Panc1 (cell line): Measurements from ENCODE around the gene FBXO31. TPM values are rescaled to one million over a fixed set of nuclear protein-coding genes. Genes with fewer than 3 reads are reported as not detected.

ENCODE experiments used
- ATAC-seq: fragments of 200-7000 bp; cut with Tn5 transposase; 2 replicates; pipeline ENCODE4 v1.9.1; 2020; ENCODE audit warnings: mild to moderate bottlenecking, moderate library complexity
- BruUV-seq: library from RNA; stranded (reverse); fragments of 400-500 nt; replicated peaks from 2 replicates; lab custom pipeline; 2021; lab: Mats Ljungman, UMichigan
- CTCF ChIA-PET: fragments of 300-600 bp; sonication (Branson Sonifier 250); formaldehyde crosslinking; loops from one replicate; lab custom pipeline; 2022; ENCODE audit warnings: antibody characterized with exemption; lab: Charles Lee
- POLR2A ChIA-PET: fragments of 300-600 bp; sonication (Branson Sonifier 250); formaldehyde crosslinking; loops from one replicate; lab custom pipeline; 2022; ENCODE audit warnings: antibody characterized with exemption; lab: Charles Lee
- DNase-seq: peaks from one replicate; pipeline ENCODE4 v3.0.0-alpha.2; 2010; ENCODE audit warnings: low read depth, low spot score
- H3K27ac ChIP-seq: 2 replicates; pipeline ENCODE4 v1.5.1; 2011; ENCODE audit warnings: mild to moderate bottlenecking, low read length, inconsistent platforms
- H3K27me3 ChIP-seq: fragments of 200-500 bp; sonication (Bioruptor generic); 2 replicates; pipeline ENCODE4 v1.6.0; 2014; ENCODE audit warnings: low read length, inconsistent platforms; ENCODE audit not compliant: control insufficient read depth, insufficient read depth
- H3K36me3 ChIP-seq: fragments of 200-500 bp; sonication (Bioruptor generic); 2 replicates; pipeline ENCODE4 v1.5.1; 2014; ENCODE audit warnings: inconsistent platforms, mild to moderate bottlenecking, low read length, moderate library complexity; ENCODE audit not compliant: control insufficient read depth, insufficient read depth
- H3K4me1 ChIP-seq: 2 replicates; pipeline ENCODE4 v1.5.1; 2011; ENCODE audit warnings: inconsistent platforms, mild to moderate bottlenecking, low read length, moderate library complexity; ENCODE audit not compliant: control insufficient read depth, insufficient read depth
- H3K4me3 ChIP-seq, 2 experiments: 2 replicates each; pipeline ENCODE4 v1.5.1; 2011 to 2012; ENCODE audit warnings: low read depth in 2 of 2, low read length in 2 of 2, mild to moderate bottlenecking in 2 of 2, inconsistent platforms in 1 of 2, moderate library complexity in 1 of 2
- H3K9me3 ChIP-seq: fragments of 200-500 bp; sonication (Bioruptor generic); 2 replicates; pipeline ENCODE4 v1.5.1; 2014; ENCODE audit warnings: low read depth, mild to moderate bottlenecking, inconsistent platforms, low read length, moderate library complexity; ENCODE audit not compliant: control insufficient read depth, insufficient read depth
- POLR2AphosphoS5 ChIP-seq: IDR thresholded peaks from 2 replicates; pipeline ENCODE4 v1.6.1; 2012; ENCODE audit warnings: mild to moderate bottlenecking, low read depth, low read length, moderate library complexity
- SIN3A ChIP-seq: IDR thresholded peaks from 2 replicates; pipeline ENCODE4 v1.6.1; 2012; ENCODE audit warnings: low read depth, mild to moderate bottlenecking, low read length, moderate library complexity, borderline replicate concordance; ENCODE audit not compliant: insufficient read depth
- TCF7L2 ChIP-seq: IDR thresholded peaks from 2 replicates; pipeline ENCODE4 v1.6.1; 2011; ENCODE audit warnings: mild to moderate bottlenecking, low read depth, low read length, inconsistent platforms
- in situ Hi-C: cut with HindIII; loops from 2 replicates; pipeline ENCODE4 v1.10.0; 2016; ENCODE audit warnings: low sequenced_read_pairs, low pct_unique_long_range_greater_than_20kb
- intact Hi-C: fragments of 100-400 bp; cut with micrococcal nuclease; formaldehyde crosslinking; loops from one replicate; pipeline ENCODE4 v1.10.0; 2022; ENCODE audit not compliant: unreplicated experiment
- total RNA-seq: library from RNA; stranded (reverse); gene quantifications from one replicate; pipeline ENCODE4 v1.2.1, GENCODE V29; 2021; ENCODE audit not compliant: unreplicated experiment
- TF ChIP-seq, protein P1 (sequence below): fragments of 450-650 bp; IDR thresholded peaks from 2 replicates; pipeline ENCODE4 v1.5.1; 2017; ENCODE audit warnings: mild to moderate bottlenecking
- TF ChIP-seq, protein P2 (sequence below), 2 experiments: IDR thresholded peaks; 2 replicates each; pipeline ENCODE4 v1.6.1; 2011 to 2012; ENCODE audit warnings: low read depth in 2 of 2, control low read depth in 1 of 2, low read length in 1 of 2, mild to moderate bottlenecking in 1 of 2, moderate library complexity in 1 of 2; ENCODE audit not compliant: insufficient read depth in 1 of 2

FBXO31 gene
- total RNA-seq, 1 experiment from 2014 or later, result 22.4 TPM

DNA sequence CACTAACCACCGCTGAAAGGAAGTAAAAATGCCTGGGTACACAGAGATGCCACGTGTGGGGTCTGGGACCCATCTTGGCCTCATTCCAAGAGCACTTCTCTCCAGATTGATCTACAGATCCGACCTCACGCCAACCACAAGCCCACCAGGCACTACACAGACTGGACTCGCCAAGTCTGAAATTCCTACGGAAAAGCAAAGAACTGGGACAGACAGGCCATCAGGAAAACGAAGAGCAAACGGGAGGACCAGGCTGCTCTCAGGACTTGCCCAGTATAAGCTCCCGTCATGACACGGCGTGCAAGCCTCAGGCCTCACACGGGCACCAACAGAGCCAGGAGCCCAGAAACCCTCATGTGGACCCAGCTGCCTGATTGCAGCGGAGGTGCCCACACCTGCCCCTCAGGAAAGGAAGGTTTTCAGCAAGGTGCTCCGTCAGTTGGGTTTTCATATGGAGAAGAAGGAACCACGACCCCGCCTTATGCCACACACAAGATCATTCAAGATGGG, 46.3 kb downstream of the FBXO31 start:
- in situ Hi-C loops, result no loop called here
- intact Hi-C loops, result no loop called here
- TF ChIP-seq SIN3A, result no peak
- TF ChIP-seq, protein P1, sequence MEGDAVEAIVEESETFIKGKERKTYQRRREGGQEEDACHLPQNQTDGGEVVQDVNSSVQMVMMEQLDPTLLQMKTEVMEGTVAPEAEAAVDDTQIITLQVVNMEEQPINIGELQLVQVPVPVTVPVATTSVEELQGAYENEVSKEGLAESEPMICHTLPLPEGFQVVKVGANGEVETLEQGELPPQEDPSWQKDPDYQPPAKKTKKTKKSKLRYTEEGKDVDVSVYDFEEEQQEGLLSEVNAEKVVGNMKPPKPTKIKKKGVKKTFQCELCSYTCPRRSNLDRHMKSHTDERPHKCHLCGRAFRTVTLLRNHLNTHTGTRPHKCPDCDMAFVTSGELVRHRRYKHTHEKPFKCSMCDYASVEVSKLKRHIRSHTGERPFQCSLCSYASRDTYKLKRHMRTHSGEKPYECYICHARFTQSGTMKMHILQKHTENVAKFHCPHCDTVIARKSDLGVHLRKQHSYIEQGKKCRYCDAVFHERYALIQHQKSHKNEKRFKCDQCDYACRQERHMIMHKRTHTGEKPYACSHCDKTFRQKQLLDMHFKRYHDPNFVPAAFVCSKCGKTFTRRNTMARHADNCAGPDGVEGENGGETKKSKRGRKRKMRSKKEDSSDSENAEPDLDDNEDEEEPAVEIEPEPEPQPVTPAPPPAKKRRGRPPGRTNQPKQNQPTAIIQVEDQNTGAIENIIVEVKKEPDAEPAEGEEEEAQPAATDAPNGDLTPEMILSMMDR, result no peak
- no peak for TF ChIP-seq POLR2AphosphoS5
- TF ChIP-seq, protein P2, sequence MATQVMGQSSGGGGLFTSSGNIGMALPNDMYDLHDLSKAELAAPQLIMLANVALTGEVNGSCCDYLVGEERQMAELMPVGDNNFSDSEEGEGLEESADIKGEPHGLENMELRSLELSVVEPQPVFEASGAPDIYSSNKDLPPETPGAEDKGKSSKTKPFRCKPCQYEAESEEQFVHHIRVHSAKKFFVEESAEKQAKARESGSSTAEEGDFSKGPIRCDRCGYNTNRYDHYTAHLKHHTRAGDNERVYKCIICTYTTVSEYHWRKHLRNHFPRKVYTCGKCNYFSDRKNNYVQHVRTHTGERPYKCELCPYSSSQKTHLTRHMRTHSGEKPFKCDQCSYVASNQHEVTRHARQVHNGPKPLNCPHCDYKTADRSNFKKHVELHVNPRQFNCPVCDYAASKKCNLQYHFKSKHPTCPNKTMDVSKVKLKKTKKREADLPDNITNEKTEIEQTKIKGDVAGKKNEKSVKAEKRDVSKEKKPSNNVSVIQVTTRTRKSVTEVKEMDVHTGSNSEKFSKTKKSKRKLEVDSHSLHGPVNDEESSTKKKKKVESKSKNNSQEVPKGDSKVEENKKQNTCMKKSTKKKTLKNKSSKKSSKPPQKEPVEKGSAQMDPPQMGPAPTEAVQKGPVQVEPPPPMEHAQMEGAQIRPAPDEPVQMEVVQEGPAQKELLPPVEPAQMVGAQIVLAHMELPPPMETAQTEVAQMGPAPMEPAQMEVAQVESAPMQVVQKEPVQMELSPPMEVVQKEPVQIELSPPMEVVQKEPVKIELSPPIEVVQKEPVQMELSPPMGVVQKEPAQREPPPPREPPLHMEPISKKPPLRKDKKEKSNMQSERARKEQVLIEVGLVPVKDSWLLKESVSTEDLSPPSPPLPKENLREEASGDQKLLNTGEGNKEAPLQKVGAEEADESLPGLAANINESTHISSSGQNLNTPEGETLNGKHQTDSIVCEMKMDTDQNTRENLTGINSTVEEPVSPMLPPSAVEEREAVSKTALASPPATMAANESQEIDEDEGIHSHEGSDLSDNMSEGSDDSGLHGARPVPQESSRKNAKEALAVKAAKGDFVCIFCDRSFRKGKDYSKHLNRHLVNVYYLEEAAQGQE (IDR thresholded peaks at IDR 0.05; ENCODE audit: insufficient read depth in 1 of 2, low read depth in 2 of 2, low read length in 1 of 2), result no peak
- no peak for TF ChIP-seq TCF7L2
- H3K4me1 ChIP-seq, result no peaks in the 10 kb centered on the region
- no peaks in the 10 kb centered on the region for H3K9me3 ChIP-seq
- ChIA-PET CTCF (no interaction called here), POLR2A (no interaction called here)
- H3K36me3 ChIP-seq, result no peaks in the 10 kb centered on the region
- no peaks in the 10 kb centered on the region for H3K27me3 ChIP-seq
- BruUV-seq, result no TSS peak
- no peak overlapping the region for H3K27ac ChIP-seq
- H3K4me3 ChIP-seq, result no peak overlapping the region
- DNase-seq (no peak), ATAC-seq (no peak)

DNA sequence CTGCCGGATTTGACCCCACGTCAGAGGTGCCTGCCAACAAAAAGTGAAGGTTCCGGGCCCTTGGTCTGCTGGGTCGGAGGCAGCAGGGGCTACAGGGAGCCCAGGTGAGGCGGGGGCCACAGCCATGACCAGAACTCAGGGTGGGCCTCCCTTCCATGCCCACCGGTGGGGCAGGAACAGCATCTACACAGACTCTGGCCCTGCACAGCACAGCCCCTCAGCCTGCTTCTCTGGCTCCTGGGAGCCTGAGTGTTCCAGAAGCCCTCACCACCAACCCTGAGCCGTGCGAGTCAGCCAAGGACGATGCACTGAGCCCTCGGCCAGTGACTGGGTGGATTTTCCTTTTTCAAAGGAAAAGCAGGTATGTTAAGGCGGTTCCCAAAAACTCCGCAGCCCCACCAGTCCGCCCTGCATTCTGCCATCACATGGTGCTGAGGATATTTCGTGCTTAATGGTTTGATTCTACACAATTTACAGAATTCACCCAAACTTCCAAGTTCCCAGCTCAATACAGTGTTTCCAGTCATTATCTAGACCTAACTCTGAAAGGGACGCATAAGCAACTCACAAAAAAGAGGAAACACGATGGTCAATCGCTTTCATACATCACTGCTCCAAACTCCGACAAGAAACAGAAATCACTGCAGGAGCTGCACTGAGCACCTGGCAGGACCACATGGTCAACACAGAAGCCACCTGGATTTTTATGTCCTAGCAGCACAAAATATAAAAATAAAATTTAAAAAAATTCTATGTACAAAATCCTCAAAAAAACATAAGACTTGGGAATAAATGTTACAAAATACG, 46.9 kb downstream of the FBXO31 start:
- DNase-seq (no peak), ATAC-seq (no peak)
- no TSS peak for BruUV-seq
- no peaks in the 10 kb centered on the region for H3K27me3 ChIP-seq
- in situ Hi-C loops (no loop called here), intact Hi-C loops (no loop called here)
- no peak overlapping the region for H3K4me3 ChIP-seq
- TF ChIP-seq TCF7L2 (no peak), SIN3A (no peak), POLR2AphosphoS5 (no peak)
- TF ChIP-seq, protein P1, result no peak
- TF ChIP-seq, protein P2 (IDR thresholded peaks at IDR 0.05; ENCODE audit: insufficient read depth in 1 of 2, low read depth in 2 of 2, low read length in 1 of 2), result no peak
- H3K4me1 ChIP-seq, result no peaks in the 10 kb centered on the region
- H3K9me3 ChIP-seq, result no peaks in the 10 kb centered on the region
- H3K36me3 ChIP-seq, result no peaks in the 10 kb centered on the region
- H3K27ac ChIP-seq, result no peak overlapping the region
- ChIA-PET CTCF (no interaction called here), POLR2A (no interaction called here)
